DOHH2 (cell line): ENCODE measurements around the gene FOSL2.

Experiments used
- H3F3A ChIP-seq: fragments of 200-600 bp; sonication (generic), shearing (Covaris generic); 2 replicates; pipeline ENCODE4 v1.6.0; 2016; ENCODE audit warnings: antibody characterized with exemption, mild to moderate bottlenecking; ENCODE audit not compliant: control insufficient read depth, insufficient read depth
- H3K27ac ChIP-seq: fragments of 200-600 bp; sonication (generic); 2 replicates; pipeline ENCODE4 v1.5.1; 2014; ENCODE audit warnings: low read depth, mild to moderate bottlenecking, low read length, moderate library complexity
- H3K27me3 ChIP-seq: fragments of 200-600 bp; sonication (generic); 2 replicates; pipeline ENCODE4 v1.6.1; 2014; ENCODE audit warnings: mild to moderate bottlenecking, low read length, mixed read lengths; ENCODE audit not compliant: control insufficient read depth
- H3K36me3 ChIP-seq: fragments of 200-600 bp; sonication (generic); 2 replicates; pipeline ENCODE4 v1.6.1; 2014; ENCODE audit warnings: mild to moderate bottlenecking, low read length, moderate library complexity, mixed read lengths; ENCODE audit not compliant: control insufficient read depth
- H3K4me1 ChIP-seq: fragments of 200-600 bp; sonication (generic); 2 replicates; pipeline ENCODE4 v1.6.1; 2014; ENCODE audit warnings: mild to moderate bottlenecking, low read length, mixed read lengths; ENCODE audit not compliant: control insufficient read depth
- H3K4me2 ChIP-seq: fragments of 200-600 bp; sonication (generic); 2 replicates; pipeline ENCODE4 v1.6.0; 2014; ENCODE audit warnings: mild to moderate bottlenecking, low read length, moderate library complexity
- H3K4me3 ChIP-seq: fragments of 200-600 bp; sonication (generic); 2 replicates; pipeline ENCODE4 v1.5.1; 2014; ENCODE audit warnings: mild to moderate bottlenecking, low read length, mixed read lengths
- H3K79me2 ChIP-seq: fragments of 200-600 bp; sonication (generic); 2 replicates; pipeline ENCODE4 v1.6.1; 2014; ENCODE audit warnings: mild to moderate bottlenecking, low read length, mixed read lengths; ENCODE audit not compliant: control insufficient read depth
- H3K9me2 ChIP-seq: fragments of 200-600 bp; sonication (generic); replicated peaks from 2 replicates; pipeline ENCODE4 v1.6.1; 2014; ENCODE audit warnings: mild to moderate bottlenecking, low read length, mixed read lengths; ENCODE audit not compliant: control insufficient read depth
- H3K9me3 ChIP-seq: fragments of 200-600 bp; sonication (generic); 2 replicates; pipeline ENCODE4 v1.6.1; 2014; ENCODE audit warnings: antibody characterized with exemption, low read length, mixed read lengths; ENCODE audit not compliant: control insufficient read depth, insufficient read depth
- H4K20me1 ChIP-seq: fragments of 200-600 bp; sonication (generic); 2 replicates; pipeline ENCODE4 v1.6.0; 2014; ENCODE audit warnings: low read depth, mild to moderate bottlenecking, antibody characterized with exemption, low read length, moderate library complexity; ENCODE audit not compliant: control insufficient read depth, insufficient read depth
- EZH2phosphoT487 ChIP-seq: fragments of 200-600 bp; sonication (generic); IDR thresholded peaks from 2 replicates; pipeline ENCODE4 v1.6.1; 2017; ENCODE audit warnings: borderline replicate concordance, mild to moderate bottlenecking, antibody characterized with exemption, low read length, moderate library complexity, mixed read lengths
- TF ChIP-seq, protein P1 (sequence below): fragments of 200-600 bp; sonication (generic); IDR thresholded peaks from one replicate; pipeline ENCODE4 v1.5.1; 2014; ENCODE audit warnings: antibody characterized with exemption, mild to moderate bottlenecking, low read depth, low read length; ENCODE audit not compliant: poor library complexity, severe bottlenecking

FOSL2 gene

DNA sequence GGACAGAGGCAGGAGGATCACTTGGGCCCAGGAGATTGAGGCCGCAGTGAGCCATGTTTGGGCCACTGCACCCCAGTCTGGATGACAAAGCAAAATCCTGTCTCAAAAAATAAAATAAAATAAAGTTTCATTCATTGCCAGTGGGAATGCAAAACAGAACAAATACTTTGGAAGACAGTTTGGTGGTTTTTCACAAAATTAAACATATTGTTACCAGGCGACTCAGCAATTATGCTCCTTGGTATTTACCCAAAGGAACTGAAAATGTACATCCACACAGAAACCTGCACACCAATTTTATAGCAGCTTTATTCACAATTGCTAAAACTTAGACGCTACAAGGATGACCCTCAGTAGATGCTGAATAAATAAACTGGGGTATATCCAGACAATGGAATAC lies 35.8 kb downstream of the FOSL2 start:
- no peaks in the 10 kb centered on the region for H3K9me3 ChIP-seq
- no peak overlapping the region for H3K27ac ChIP-seq
- H4K20me1 ChIP-seq: no peaks in the 10 kb centered on the region
- no peaks in the 10 kb centered on the region for H3K9me2 ChIP-seq
- H3K36me3 ChIP-seq: no peaks in the 10 kb centered on the region
- no peak overlapping the region for H3K4me2 ChIP-seq
- H3K4me1 ChIP-seq: no peaks in the 10 kb centered on the region
- no peak overlapping the region for H3K4me3 ChIP-seq
- H3K27me3 ChIP-seq: peaks cover 21% of the 10 kb centered on the region
- H3F3A ChIP-seq: no peaks in the 10 kb centered on the region
- TF ChIP-seq, protein P1, sequence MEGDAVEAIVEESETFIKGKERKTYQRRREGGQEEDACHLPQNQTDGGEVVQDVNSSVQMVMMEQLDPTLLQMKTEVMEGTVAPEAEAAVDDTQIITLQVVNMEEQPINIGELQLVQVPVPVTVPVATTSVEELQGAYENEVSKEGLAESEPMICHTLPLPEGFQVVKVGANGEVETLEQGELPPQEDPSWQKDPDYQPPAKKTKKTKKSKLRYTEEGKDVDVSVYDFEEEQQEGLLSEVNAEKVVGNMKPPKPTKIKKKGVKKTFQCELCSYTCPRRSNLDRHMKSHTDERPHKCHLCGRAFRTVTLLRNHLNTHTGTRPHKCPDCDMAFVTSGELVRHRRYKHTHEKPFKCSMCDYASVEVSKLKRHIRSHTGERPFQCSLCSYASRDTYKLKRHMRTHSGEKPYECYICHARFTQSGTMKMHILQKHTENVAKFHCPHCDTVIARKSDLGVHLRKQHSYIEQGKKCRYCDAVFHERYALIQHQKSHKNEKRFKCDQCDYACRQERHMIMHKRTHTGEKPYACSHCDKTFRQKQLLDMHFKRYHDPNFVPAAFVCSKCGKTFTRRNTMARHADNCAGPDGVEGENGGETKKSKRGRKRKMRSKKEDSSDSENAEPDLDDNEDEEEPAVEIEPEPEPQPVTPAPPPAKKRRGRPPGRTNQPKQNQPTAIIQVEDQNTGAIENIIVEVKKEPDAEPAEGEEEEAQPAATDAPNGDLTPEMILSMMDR: no peak
- TF ChIP-seq EZH2phosphoT487: no peak
- H3K79me2 ChIP-seq: no peaks in the 10 kb centered on the region

DNA sequence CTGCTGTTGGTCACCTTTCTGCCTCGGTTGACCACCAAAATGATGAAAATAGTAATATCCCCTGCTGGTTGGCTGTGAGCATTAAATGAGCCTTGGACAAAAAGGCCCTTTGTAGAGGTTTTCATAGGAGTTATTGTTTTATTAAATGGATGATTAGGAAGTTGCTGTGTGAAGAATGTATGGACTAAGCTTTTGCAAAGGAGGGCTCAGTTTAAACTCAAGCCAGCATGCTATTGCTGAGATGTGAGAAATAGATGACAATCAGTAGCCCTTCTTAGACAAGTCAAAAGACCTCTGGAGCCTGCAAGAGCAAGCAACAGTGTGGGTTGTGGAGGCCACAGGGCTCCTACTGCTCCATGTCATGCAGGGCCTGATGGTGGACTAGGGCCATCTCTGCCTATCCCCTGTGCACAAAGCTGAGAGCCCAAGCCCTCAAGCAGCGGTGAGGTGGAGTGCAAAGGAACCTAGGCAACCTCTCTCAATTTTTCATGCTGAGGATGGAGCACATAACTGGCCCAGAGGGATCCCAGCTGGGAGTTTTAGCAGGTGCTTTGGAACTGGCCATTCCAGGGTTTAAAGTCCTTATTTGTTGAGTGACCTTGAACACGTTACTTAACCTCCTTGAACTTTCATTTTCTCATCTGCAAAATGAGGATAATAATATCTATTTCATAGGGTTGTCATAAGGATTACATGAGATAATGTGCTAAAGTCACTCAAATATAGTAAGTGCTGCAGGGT lies 37.1 kb downstream of the FOSL2 start:
- no peaks in the 10 kb centered on the region for H4K20me1 ChIP-seq
- no peak overlapping the region for H3K4me2 ChIP-seq
- H3K27me3 ChIP-seq: peaks cover 13% of the 10 kb centered on the region
- H3K9me3 ChIP-seq: no peaks in the 10 kb centered on the region
- no peaks in the 10 kb centered on the region for H3K36me3 ChIP-seq
- no peaks in the 10 kb centered on the region for H3K79me2 ChIP-seq
- H3K27ac ChIP-seq: no peak overlapping the region
- no peak for TF ChIP-seq EZH2phosphoT487
- TF ChIP-seq, protein P1: no peak
- no peak overlapping the region for H3K4me3 ChIP-seq
- H3F3A ChIP-seq: no peaks in the 10 kb centered on the region
- H3K4me1 ChIP-seq: no peaks in the 10 kb centered on the region
- no peaks in the 10 kb centered on the region for H3K9me2 ChIP-seq

- Histone ChIP-seq H3K36me3 (no peaks in the 10 kb centered on the region), H3K27ac (no peak overlapping the region), H3F3A (no peaks in the 10 kb centered on the region), H3K4me2 (no peak overlapping the region), H3K9me2 (no peaks in the 10 kb centered on the region), H3K4me3 (no peak overlapping the region), H3K27me3 (peaks cover 11% of the 10 kb centered on the region), H4K20me1 (no peaks in the 10 kb centered on the region), H3K9me3 (no peaks in the 10 kb centered on the region), H3K79me2 (no peaks in the 10 kb centered on the region), H3K4me1 (no peaks in the 10 kb centered on the region)
- TF ChIP-seq EZH2phosphoT487: no peak
- TF ChIP-seq, protein P1: no peak
These were observed 37.7 kb downstream of the FOSL2 start for GRCh38 chr2:28430377-28430765.
